Omental fat pad (tissue), 4 donors: ENCODE measurements around the gene C21orf91. TPM values are rescaled to one million over a fixed set of nuclear protein-coding genes. Genes with fewer than 3 reads are reported as not detected.

Source experiments
- ATAC-seq: fragments of 150-250 bp; one replicate; pipeline ENCODE4 v1.9.1; 2016; ENCODE audit warnings: mild to moderate bottlenecking, moderate library complexity; ENCODE audit not compliant: low FRiP score
- DNase-seq: peaks from one replicate; pipeline ENCODE4 v3.0.0-alpha.2; 2019; ENCODE audit warnings: low spot score
- CTCF ChIP-seq, 3 donors: fragments of 450-650 bp; IDR thresholded peaks; one replicate each; pipeline ENCODE4 v1.5.1; 2016 to 2017; ENCODE audit warnings: antibody characterized with exemption in 3 of 3, mild to moderate bottlenecking in 3 of 3, moderate library complexity in 2 of 3
- total RNA-seq, 4 donors: library from RNA; depleted of rRNA; stranded (reverse); fragments of >200 nt; gene quantifications; one replicate each; pipeline ENCODE4 v1.1.0, GENCODE V29; 2016

The C21orf91 gene
- total RNA-seq, 4 donors from 2014 or later = 6.6 to 30.9 (median 9.2) TPM

- ATAC-seq (no peak), DNase-seq (no peak)
- no peak for TF ChIP-seq CTCF (IDR thresholded peaks at IDR 0.05)
Measured at GRCh38 chr21:17769447-17769845, 49.7 kb downstream of the C21orf91 start.

DNA sequence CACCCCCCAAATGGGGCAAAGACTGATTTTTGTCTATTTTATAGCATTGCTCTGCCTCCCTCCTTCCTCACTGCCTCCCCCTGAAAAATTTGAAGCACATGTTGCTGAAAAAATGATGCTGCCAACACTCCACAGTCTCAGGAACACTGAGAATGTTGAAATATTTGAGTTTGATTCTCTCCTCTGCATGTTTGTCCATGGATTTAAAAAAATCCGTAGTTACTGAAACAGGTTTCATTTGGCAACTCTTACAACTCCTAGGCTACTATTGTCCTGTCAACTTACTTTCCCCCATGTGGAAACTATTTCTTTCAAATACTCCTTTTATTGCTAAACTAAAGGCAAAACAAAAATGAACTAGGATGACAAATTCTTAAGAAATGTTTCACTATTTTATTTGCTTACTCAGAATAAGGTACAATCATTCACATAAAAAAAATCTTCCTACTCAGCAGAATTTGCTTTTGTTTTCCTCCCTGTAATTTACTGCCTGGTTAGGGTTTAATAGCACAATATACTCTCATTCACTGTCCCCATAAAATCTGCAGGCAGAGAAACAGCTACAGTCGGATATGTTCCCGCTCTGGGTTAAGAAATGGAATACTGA, 50.2 kb downstream of the C21orf91 start:
- no peak for DNase-seq
- TF ChIP-seq CTCF (IDR thresholded peaks at IDR 0.05) = no peak
- ATAC-seq = no peak

GRCh38 chr21:17765207-17765606, 53.9 kb downstream of the C21orf91 start:
- ATAC-seq (no peak), DNase-seq (no peak)
- TF ChIP-seq CTCF (IDR thresholded peaks at IDR 0.05) = no peak

- no peak for TF ChIP-seq CTCF (IDR thresholded peaks at IDR 0.05)
- ATAC-seq (no peak), DNase-seq (no peak)
Measured at GRCh38 chr21:17763288-17764037, 55.7 kb downstream of the C21orf91 start.

GRCh38 chr21:17759511-17760178, 59.5 kb downstream of the C21orf91 start:
- ATAC-seq (no peak), DNase-seq (no peak)
- TF ChIP-seq CTCF (IDR thresholded peaks at IDR 0.05) = no peak

DNA sequence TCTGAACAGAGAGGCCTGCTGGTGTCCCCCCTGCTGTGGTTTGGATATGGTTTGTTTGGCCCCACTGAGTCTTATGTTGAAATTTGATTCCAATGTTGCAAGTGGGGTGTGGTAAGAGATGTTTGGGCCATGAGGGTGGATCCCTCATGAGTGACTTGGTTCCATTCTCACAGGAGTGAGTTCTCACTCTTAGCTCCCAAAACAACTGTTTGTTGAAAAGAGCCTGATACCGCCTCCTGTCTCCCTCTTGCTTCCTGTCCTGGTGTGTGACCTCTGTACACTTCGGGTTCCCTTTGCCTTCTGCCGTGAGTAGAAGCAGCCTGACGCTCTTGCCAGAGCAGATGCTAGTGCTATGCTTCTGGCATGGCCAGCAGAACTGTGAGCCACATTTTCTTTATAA, 60.5 kb downstream of the C21orf91 start:
- no peak for DNase-seq
- ATAC-seq = no peak
- no peak for TF ChIP-seq CTCF (IDR thresholded peaks at IDR 0.05)
